Gastroesophageal sphincter (tissue), 4 donors: ENCODE measurements around the gene GCK. TPM values are rescaled to one million over a fixed set of nuclear protein-coding genes. Genes with fewer than 3 reads are reported as not detected.

Source experiments
- ATAC-seq: fragments of 150-250 bp; one replicate; pipeline ENCODE4 v1.9.1; 2016; ENCODE audit warnings: mild to moderate bottlenecking, moderate library complexity
- H3K27ac ChIP-seq, 4 donors: fragments of 200-600 bp; sonication (generic) in 3 of 4; 1 replicate in 3 of 4; 2 replicates in 1 of 4; pipeline ENCODE4 v1.5.1; 2016 to 2019
- H3K27me3 ChIP-seq: fragments of 200-600 bp; sonication (generic); one replicate; pipeline ENCODE4 v1.5.1; 2019
- H3K36me3 ChIP-seq, 2 donors: fragments of 200-600 bp; sonication (generic); one replicate each; pipeline ENCODE4 v1.5.1; 2019; ENCODE audit warnings: control low read depth in 1 of 2
- H3K4me1 ChIP-seq, 3 donors: fragments of 200-600 bp; sonication (generic); 1 replicate in 2 of 3; 2 replicates in 1 of 3; pipeline ENCODE4 v1.5.1; 2016 to 2019; ENCODE audit warnings: control low read depth in 2 of 3
- H3K4me3 ChIP-seq, 2 donors: fragments of 200-600 bp; sonication (generic); one replicate each; pipeline ENCODE4 v1.5.1; 2019; ENCODE audit warnings: mild to moderate bottlenecking in 1 of 2, moderate library complexity in 1 of 2
- H3K9me3 ChIP-seq, 3 donors: fragments of 200-600 bp; sonication (generic); one replicate each; pipeline ENCODE4 v1.5.1; 2017 to 2019; ENCODE audit warnings: control low read depth in 2 of 3
- CTCF ChIP-seq, 4 experiments: fragments of 200-600 bp in 2 of 4; fragments of 450-650 bp in 2 of 4; sonication (generic) in 1 of 4; IDR thresholded peaks; one replicate each; pipeline ENCODE4 v1.5.1; 2017 to 2019; ENCODE audit warnings: antibody characterized with exemption in 4 of 4, mild to moderate bottlenecking in 2 of 4, moderate library complexity in 2 of 4
- EP300 ChIP-seq: sonication (generic); formaldehyde crosslinking; IDR thresholded peaks from one replicate; pipeline ENCODE4 v1.6.1; 2017; ENCODE audit warnings: antibody characterized with exemption, mild to moderate bottlenecking
- POLR2A ChIP-seq, 2 donors: fragments of 450-650 bp; IDR thresholded peaks; one replicate each; pipeline ENCODE4 v1.6.1; 2017; ENCODE audit warnings: antibody characterized with exemption in 2 of 2, mild to moderate bottlenecking in 2 of 2, moderate library complexity in 1 of 2
- POLR2AphosphoS5 ChIP-seq: sonication (generic); formaldehyde crosslinking; IDR thresholded peaks from one replicate; pipeline ENCODE4 v1.6.1; 2017; ENCODE audit warnings: antibody characterized with exemption
- WGBS, 2 donors: methylation state at CpG; one replicate each; pipeline ENCODE4 v1.1.5; 2018; ENCODE audit warnings: low coverage in 1 of 2; 5-methylcytosine and 5-hydroxymethylcytosine counted together
- total RNA-seq, 4 donors: library from RNA; depleted of rRNA; stranded (reverse); fragments of >200 nt; gene quantifications; one replicate each; pipeline ENCODE4 v1.1.0, GENCODE V29; 2016

Gene GCK
- total RNA-seq, 4 donors from 2014 or later = 0.31 to 4.2 (median 0.54) TPM; not detected in 1

- TF ChIP-seq EP300 (no peak), POLR2A (IDR thresholded peaks at IDR 0.05) (no peak), CTCF (IDR thresholded peaks at IDR 0.05) (no peak), POLR2AphosphoS5 (no peak)
- Histone ChIP-seq H3K4me1 (no peaks in the 10 kb centered on the region), H3K36me3 (no peaks in the 10 kb centered on the region), H3K9me3 (no peaks in the 10 kb centered on the region), H3K4me3 (no peak overlapping the region), H3K27me3 (no peaks in the 10 kb centered on the region), H3K27ac (no peak overlapping the region)
- WGBS, 2 donors = 80% methylated on average over 1 of the region's 8 CpGs; no CpG with 5 or more reads in 1 of the 2 donors
- ATAC-seq = no peak
Measured at GRCh38 chr7:44155191-44156185, 33.8 kb downstream of the GCK start.

DNA sequence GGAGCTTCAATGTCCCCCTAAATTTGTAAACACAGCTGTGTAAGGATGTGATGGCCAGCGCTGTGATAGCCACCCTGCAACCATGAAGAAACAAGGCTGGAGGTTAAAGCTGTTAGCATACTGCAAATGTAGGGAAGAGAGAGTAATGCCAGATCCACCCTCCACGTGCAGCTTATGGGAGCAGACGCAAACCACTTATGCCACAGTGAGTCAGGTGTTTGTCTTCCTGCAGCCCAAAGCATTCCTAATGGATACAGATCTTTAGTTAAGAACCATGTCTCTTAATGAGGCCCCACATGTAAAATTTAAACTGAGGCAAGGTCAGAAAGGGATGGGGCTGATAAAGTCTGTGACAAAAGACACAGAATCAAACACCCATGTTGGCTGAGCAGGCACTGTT lies 34.5 kb downstream of the GCK start:
- ATAC-seq = no peak
- Histone ChIP-seq H3K36me3 (no peaks in the 10 kb centered on the region), H3K9me3 (no peaks in the 10 kb centered on the region), H3K27me3 (no peaks in the 10 kb centered on the region), H3K4me3 (no peak overlapping the region), H3K4me1 (no peaks in the 10 kb centered on the region), H3K27ac (no peak overlapping the region)
- WGBS, 2 donors = 61 to 100% methylated on average over 1 to 2 of the region's 3 CpGs
- TF ChIP-seq POLR2A (IDR thresholded peaks at IDR 0.05) = no peak
- no peak for TF ChIP-seq POLR2AphosphoS5
- no peak for TF ChIP-seq CTCF (IDR thresholded peaks at IDR 0.05)
- TF ChIP-seq EP300 = no peak

- H3K4me1 ChIP-seq = no peaks in the 10 kb centered on the region
- H3K36me3 ChIP-seq = no peaks in the 10 kb centered on the region
- no CpG with 5 or more reads among the region's 5 CpGs for WGBS, 2 donors
- H3K4me3 ChIP-seq = no peak overlapping the region
- H3K27me3 ChIP-seq = no peaks in the 10 kb centered on the region
- ATAC-seq = no peak
- H3K9me3 ChIP-seq = no peaks in the 10 kb centered on the region
- no peak for TF ChIP-seq POLR2AphosphoS5
- no peak for TF ChIP-seq POLR2A (IDR thresholded peaks at IDR 0.05)
- no peak for TF ChIP-seq CTCF (IDR thresholded peaks at IDR 0.05)
- no peak for TF ChIP-seq EP300
- H3K27ac ChIP-seq = no peak overlapping the region
Measured at GRCh38 chr7:44153948-44154335, 35.3 kb downstream of the GCK start.

DNA sequence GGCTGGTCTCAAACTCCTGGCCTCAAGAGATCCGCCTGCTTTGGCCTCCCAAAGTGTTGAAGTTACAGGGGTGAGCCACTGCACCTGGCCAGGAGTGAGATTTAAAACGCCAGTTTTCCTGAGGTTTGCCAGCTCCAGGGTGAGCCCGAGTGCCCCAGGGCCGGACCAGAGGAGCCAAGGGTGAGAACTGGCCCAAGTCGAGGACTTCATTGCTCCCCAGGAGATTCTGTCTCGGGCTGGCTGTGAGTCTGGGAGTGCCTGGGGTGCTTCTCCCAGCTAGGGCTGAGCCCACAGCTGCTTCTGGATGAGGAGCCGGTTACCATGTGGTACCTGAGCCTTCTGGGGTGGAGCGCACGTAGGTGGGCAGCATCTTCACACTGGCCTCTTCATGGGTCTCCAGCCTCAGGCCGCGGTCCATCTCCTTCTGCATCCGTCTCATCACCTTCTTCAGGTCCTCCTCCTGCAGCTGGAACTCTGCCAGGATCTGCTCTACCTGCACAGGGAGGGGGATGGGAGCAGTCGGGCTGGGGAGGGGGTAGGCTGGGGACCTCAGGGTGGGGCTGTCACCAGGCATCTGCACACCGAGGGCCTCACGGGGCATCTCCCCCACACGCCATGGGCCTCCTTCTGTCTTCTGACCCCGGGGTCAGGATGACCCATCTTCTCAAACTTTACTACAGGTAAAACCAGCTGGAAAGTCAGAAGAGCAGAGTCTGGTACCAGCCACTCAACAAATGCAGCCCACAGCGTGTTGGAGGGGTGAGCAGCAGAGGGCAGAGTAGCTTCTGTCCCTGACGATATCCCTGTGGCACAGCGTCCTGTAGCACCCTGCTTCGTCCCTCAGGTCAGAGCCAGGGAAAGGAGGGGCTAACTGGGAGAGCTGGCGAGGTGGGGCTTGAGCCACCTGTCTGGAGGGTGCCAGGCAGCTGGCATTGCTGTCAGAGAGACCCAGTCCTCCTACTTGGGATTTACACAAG lies 36.0 kb downstream of the GCK start:
- H3K4me3 ChIP-seq = no peak overlapping the region
- no peaks in the 10 kb centered on the region for H3K36me3 ChIP-seq
- no peak overlapping the region for H3K27ac ChIP-seq
- H3K4me1 ChIP-seq = no peaks in the 10 kb centered on the region
- ATAC-seq = no peak
- no peaks in the 10 kb centered on the region for H3K27me3 ChIP-seq
- no peaks in the 10 kb centered on the region for H3K9me3 ChIP-seq
- 89% methylated on average over 3 of the region's 22 CpGs; no CpG with 5 or more reads in 1 of the 2 donors for WGBS, 2 donors
- TF ChIP-seq POLR2A (IDR thresholded peaks at IDR 0.05) = no peak
- no peak for TF ChIP-seq POLR2AphosphoS5
- TF ChIP-seq CTCF (IDR thresholded peaks at IDR 0.05) = no peak
- TF ChIP-seq EP300 = no peak
